ENCODE results near the gene MFSD2B.

The MFSD2B gene

GRCh38 chr2:24065341-24065740, 55.5 kb downstream of the MFSD2B start:
- no peak overlapping the region for H3K27ac ChIP-seq (ENCODE audit: low read depth, low read length)
- no peak overlapping the region for H2AFZ ChIP-seq (ENCODE audit: low read depth, low read length, severe bottlenecking)
- H3K4me3 ChIP-seq (ENCODE audit: insufficient read depth, low read length, poor library complexity, severe bottlenecking), result no peak overlapping the region
- TF ChIP-seq EZH2phosphoT487 (conservative IDR thresholded peaks at IDR 0.05; ENCODE audit: low read length) (no peak), CTCF (IDR thresholded peaks at IDR 0.05; ENCODE audit: insufficient read depth, low read length, poor library complexity, severe bottlenecking) (no peak)
- 0 out of 2 replicates have a peak, but pooled peaks cover 4% of the 10 kb centered on the region for H3K36me3 ChIP-seq (ENCODE audit: low read length)
- no peak overlapping the region for H3K4me2 ChIP-seq (ENCODE audit: low read depth, low read length, poor library complexity, severe bottlenecking)
- no peaks in the 10 kb centered on the region for H3K27me3 ChIP-seq (ENCODE audit: low read length)
- H3K79me2 ChIP-seq (ENCODE audit: insufficient read depth, low read length), result no peaks in the 10 kb centered on the region; the same call in 1 of the 2 replicates
- H3K9me3 ChIP-seq (ENCODE audit: insufficient read depth, low read length), result no peaks in the 10 kb centered on the region
- H4K20me1 ChIP-seq (ENCODE audit: low read depth, low read length), result no peaks in the 10 kb centered on the region
- H3K9me2 ChIP-seq (replicated peaks; ENCODE audit: insufficient read depth, low read length), result no peaks in the 10 kb centered on the region
- no peak overlapping the region for H3K9ac ChIP-seq (ENCODE audit: low read length)
- H3F3A ChIP-seq (ENCODE audit: insufficient read depth), result no peaks in the 10 kb centered on the region

GRCh38 chr2:24072259-24072658, 62.4 kb downstream of the MFSD2B start:
- Histone ChIP-seq H3K27me3 (ENCODE audit: low read length) (no peaks in the 10 kb centered on the region), H3K27ac (ENCODE audit: low read depth, low read length) (no peak overlapping the region), H3K9me3 (ENCODE audit: insufficient read depth, low read length) (no peaks in the 10 kb centered on the region), H3K36me3 (ENCODE audit: low read length) (peaks cover 11% of the 10 kb centered on the region; the same call in 1 of the 2 replicates), H3K9ac (ENCODE audit: low read length) (no peak overlapping the region), H3F3A (ENCODE audit: insufficient read depth) (peaks cover under 1% of the 10 kb centered on the region; the same call in 1 of the 2 replicates), H3K4me2 (ENCODE audit: low read depth, low read length, poor library complexity, severe bottlenecking) (no peak overlapping the region), H3K79me2 (ENCODE audit: insufficient read depth, low read length) (peaks cover 32% of the 10 kb centered on the region), H3K9me2 (replicated peaks; ENCODE audit: insufficient read depth, low read length) (no peaks in the 10 kb centered on the region), H2AFZ (ENCODE audit: low read depth, low read length, severe bottlenecking) (no peak overlapping the region), H4K20me1 (ENCODE audit: low read depth, low read length) (no peaks in the 10 kb centered on the region), H3K4me3 (ENCODE audit: insufficient read depth, low read length, poor library complexity, severe bottlenecking) (no peak overlapping the region)
- no peak for TF ChIP-seq CTCF (IDR thresholded peaks at IDR 0.05; ENCODE audit: insufficient read depth, low read length, poor library complexity, severe bottlenecking)
- TF ChIP-seq EZH2phosphoT487 (conservative IDR thresholded peaks at IDR 0.05; ENCODE audit: low read length), result no peak

GRCh38 chr2:24073816-24074215, 63.9 kb downstream of the MFSD2B start:
- Histone ChIP-seq H3K4me2 (ENCODE audit: low read depth, low read length, poor library complexity, severe bottlenecking) (no peak overlapping the region), H3K27me3 (ENCODE audit: low read length) (no peaks in the 10 kb centered on the region), H3F3A (ENCODE audit: insufficient read depth) (peaks cover 5% of the 10 kb centered on the region; the same call in 1 of the 2 replicates), H4K20me1 (ENCODE audit: low read depth, low read length) (no peaks in the 10 kb centered on the region), H3K9ac (ENCODE audit: low read length) (no peak overlapping the region), H3K4me3 (ENCODE audit: insufficient read depth, low read length, poor library complexity, severe bottlenecking) (no peak overlapping the region), H3K27ac (ENCODE audit: low read depth, low read length) (no peak overlapping the region), H3K9me2 (replicated peaks; ENCODE audit: insufficient read depth, low read length) (no peaks in the 10 kb centered on the region), H2AFZ (ENCODE audit: low read depth, low read length, severe bottlenecking) (no peak overlapping the region), H3K79me2 (ENCODE audit: insufficient read depth, low read length) (peaks cover 32% of the 10 kb centered on the region), H3K9me3 (ENCODE audit: insufficient read depth, low read length) (no peaks in the 10 kb centered on the region), H3K36me3 (ENCODE audit: low read length) (peaks cover 9% of the 10 kb centered on the region; the same call in 1 of the 2 replicates)
- TF ChIP-seq EZH2phosphoT487 (conservative IDR thresholded peaks at IDR 0.05; ENCODE audit: low read length) (no peak), CTCF (IDR thresholded peaks at IDR 0.05; ENCODE audit: insufficient read depth, low read length, poor library complexity, severe bottlenecking) (no peak)

Measured in SU-DHL-6 (cell line).